ENCODE measurements around the gene CADPS.

The CADPS gene

DNA sequence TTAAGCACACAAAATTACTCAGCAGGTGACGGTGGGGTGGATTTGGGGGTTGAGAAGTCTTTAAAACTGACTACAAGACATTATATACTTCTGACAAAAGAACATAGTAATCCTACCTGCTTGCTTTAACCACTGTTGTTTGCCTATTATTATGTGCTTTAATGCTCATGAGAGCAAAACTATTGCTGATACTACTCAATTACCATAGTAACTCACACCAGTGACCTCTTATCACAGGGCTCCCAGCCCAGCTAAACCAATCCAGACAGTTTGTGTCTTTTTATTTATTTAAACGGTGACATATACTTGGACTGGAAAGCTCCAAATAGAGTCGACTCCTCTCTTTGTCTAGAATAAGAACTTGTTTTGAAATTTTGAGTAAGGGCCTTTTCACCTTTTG lies 459.1 kb downstream of the CADPS start:
- no peak overlapping the region for H3K27ac ChIP-seq

DNA sequence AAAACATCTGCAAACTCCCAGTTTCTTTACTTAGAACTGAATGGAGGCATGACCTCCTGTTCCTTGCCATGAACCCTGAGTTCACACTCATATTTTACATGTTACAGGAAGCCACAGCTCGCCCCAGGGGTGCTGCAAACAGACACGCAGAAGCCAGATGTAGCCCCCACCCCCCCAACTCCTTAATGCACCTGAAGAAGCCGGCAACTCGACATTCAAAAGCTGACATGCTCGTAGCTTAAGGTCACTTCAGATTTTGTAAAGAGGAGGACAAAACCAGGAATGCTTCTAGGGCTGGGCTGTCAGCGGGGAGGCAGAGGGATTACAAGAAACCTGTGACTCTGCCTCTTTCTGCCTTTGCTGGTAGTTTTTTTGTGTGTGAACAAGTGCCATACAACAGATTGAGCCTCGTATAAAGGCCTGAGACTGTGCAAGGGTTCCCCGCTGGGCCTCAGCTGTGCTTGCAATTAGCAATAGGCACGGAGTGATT lies 459.9 kb downstream of the CADPS start:
- TF ChIP-seq ZFX (IDR thresholded peaks at IDR 0.05; ENCODE audit: borderline replicate concordance): no peak
- TF ChIP-seq, protein P1, sequence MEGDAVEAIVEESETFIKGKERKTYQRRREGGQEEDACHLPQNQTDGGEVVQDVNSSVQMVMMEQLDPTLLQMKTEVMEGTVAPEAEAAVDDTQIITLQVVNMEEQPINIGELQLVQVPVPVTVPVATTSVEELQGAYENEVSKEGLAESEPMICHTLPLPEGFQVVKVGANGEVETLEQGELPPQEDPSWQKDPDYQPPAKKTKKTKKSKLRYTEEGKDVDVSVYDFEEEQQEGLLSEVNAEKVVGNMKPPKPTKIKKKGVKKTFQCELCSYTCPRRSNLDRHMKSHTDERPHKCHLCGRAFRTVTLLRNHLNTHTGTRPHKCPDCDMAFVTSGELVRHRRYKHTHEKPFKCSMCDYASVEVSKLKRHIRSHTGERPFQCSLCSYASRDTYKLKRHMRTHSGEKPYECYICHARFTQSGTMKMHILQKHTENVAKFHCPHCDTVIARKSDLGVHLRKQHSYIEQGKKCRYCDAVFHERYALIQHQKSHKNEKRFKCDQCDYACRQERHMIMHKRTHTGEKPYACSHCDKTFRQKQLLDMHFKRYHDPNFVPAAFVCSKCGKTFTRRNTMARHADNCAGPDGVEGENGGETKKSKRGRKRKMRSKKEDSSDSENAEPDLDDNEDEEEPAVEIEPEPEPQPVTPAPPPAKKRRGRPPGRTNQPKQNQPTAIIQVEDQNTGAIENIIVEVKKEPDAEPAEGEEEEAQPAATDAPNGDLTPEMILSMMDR (IDR thresholded peaks at IDR 0.05): no peak
- H3K27ac ChIP-seq: no peak overlapping the region

More for the DNA sequence above, 459.1 kb downstream of the CADPS start:
- TF ChIP-seq, protein P1 (IDR thresholded peaks at IDR 0.05): no peak
- TF ChIP-seq ZFX (IDR thresholded peaks at IDR 0.05; ENCODE audit: borderline replicate concordance): no peak

- no peak overlapping the region for H3K27ac ChIP-seq
- TF ChIP-seq, protein P1 (IDR thresholded peaks at IDR 0.05): no peak
- no peak for TF ChIP-seq ZFX (IDR thresholded peaks at IDR 0.05; ENCODE audit: borderline replicate concordance)
These were observed 460.4 kb downstream of the CADPS start for GRCh38 chr3:62414786-62415185.

GRCh38 chr3:62413687-62414086 lies 461.5 kb downstream of the CADPS start:
- H3K27ac ChIP-seq: no peak overlapping the region
- no peak for TF ChIP-seq ZFX (IDR thresholded peaks at IDR 0.05; ENCODE audit: borderline replicate concordance)
- TF ChIP-seq, protein P1 (IDR thresholded peaks at IDR 0.05): no peak

GRCh38 chr3:62406945-62407344 lies 468.3 kb downstream of the CADPS start:
- H3K27ac ChIP-seq: no peak overlapping the region
- TF ChIP-seq ZFX (IDR thresholded peaks at IDR 0.05; ENCODE audit: borderline replicate concordance): no peak
- TF ChIP-seq, protein P1 (IDR thresholded peaks at IDR 0.05): no peak

DNA sequence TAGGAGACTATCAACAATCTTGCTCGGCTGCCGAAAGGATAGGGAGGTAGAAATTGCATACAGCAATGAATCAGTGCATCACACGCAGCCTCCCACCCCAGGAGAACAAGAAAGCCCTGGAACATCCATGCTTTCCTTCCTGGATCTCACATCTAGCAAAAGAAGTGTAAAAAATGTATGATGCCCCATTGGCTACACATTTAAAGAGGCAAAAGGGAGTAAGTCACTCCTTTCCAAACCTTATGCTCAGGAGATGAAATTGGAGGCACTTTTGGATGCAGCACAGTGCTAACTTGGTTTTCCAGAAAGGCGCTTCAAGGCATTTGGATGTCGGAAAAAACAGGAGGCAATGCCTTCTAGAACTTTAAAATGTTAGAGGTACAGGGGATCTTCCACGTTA lies 469.6 kb downstream of the CADPS start:
- TF ChIP-seq, protein P1 (IDR thresholded peaks at IDR 0.05): no peak
- TF ChIP-seq ZFX (IDR thresholded peaks at IDR 0.05; ENCODE audit: borderline replicate concordance): no peak
- H3K27ac ChIP-seq: no peak overlapping the region

- no peak for TF ChIP-seq ZFX (IDR thresholded peaks at IDR 0.05; ENCODE audit: borderline replicate concordance)
- TF ChIP-seq, protein P1 (IDR thresholded peaks at IDR 0.05): no peak
- no peak overlapping the region for H3K27ac ChIP-seq
These were observed 470.1 kb downstream of the CADPS start for GRCh38 chr3:62405135-62405534.

Data from 22Rv1 (cell line).